Neuronal stem cell (in vitro differentiated cells): ENCODE results near the gene HOXB3.

Experiments
- DNase-seq: peaks from one replicate; pipeline ENCODE4 v3.0.0-alpha.2; 2013; ENCODE audit warnings: low spot score
- H2AFZ ChIP-seq: one replicate; pipeline ENCODE4 v1.6.1; 2013; ENCODE audit warnings: mild to moderate bottlenecking, low read length, inconsistent platforms
- H2AK5ac ChIP-seq: 2 replicates; pipeline ENCODE4 v1.6.1; 2013; ENCODE audit warnings: low read depth, mild to moderate bottlenecking, inconsistent platforms, low read length, moderate library complexity, mixed read lengths
- H2BK120ac ChIP-seq: 2 replicates; pipeline ENCODE4 v1.6.1; 2013; ENCODE audit warnings: low read depth, mild to moderate bottlenecking, inconsistent platforms, low read length, moderate library complexity, mixed read lengths
- H2BK12ac ChIP-seq: one replicate; pipeline ENCODE4 v1.6.1; 2013; ENCODE audit warnings: low read length, inconsistent platforms
- H2BK15ac ChIP-seq: 2 replicates; pipeline ENCODE4 v1.6.1; 2013; ENCODE audit warnings: mild to moderate bottlenecking, low read length, inconsistent platforms, mixed read lengths
- H2BK5ac ChIP-seq: one replicate; pipeline ENCODE4 v1.6.1; 2013; ENCODE audit warnings: inconsistent platforms, mild to moderate bottlenecking, low read length, moderate library complexity
- H3K14ac ChIP-seq: one replicate; pipeline ENCODE4 v1.6.1; 2013; ENCODE audit warnings: low read length, inconsistent platforms
- H3K18ac ChIP-seq: 2 replicates; pipeline ENCODE4 v1.6.1; 2013; ENCODE audit warnings: low read length, inconsistent platforms
- H3K23ac ChIP-seq: 2 replicates; pipeline ENCODE4 v1.6.1; 2013; ENCODE audit warnings: low read depth, mild to moderate bottlenecking, mixed read lengths, low read length, inconsistent platforms; ENCODE audit not compliant: poor library complexity
- H3K27ac ChIP-seq: replicated peaks from 3 replicates; pipeline ENCODE4 v1.5.1; 2013; ENCODE audit warnings: low read length, inconsistent platforms
- H3K27me3 ChIP-seq, 3 experiments: 2 replicates each; pipeline ENCODE4 v1.6.1; 2013; ENCODE audit warnings: low read length in 3 of 3, mild to moderate bottlenecking in 2 of 3, inconsistent platforms in 1 of 3, low read depth in 1 of 3, mixed read lengths in 1 of 3, moderate library complexity in 1 of 3; ENCODE audit not compliant: control insufficient read depth in 3 of 3, insufficient read depth in 3 of 3
- H3K36me3 ChIP-seq, 2 donors: replicated peaks in 1 of 2; 2 replicates each; pipeline ENCODE4 v1.6.1; 2013; ENCODE audit warnings: low read length in 2 of 2; ENCODE audit not compliant: control insufficient read depth in 2 of 2, insufficient read depth in 2 of 2
- H3K4ac ChIP-seq: 2 replicates; pipeline ENCODE4 v1.6.1; 2013; ENCODE audit warnings: inconsistent platforms, mild to moderate bottlenecking, low read length, moderate library complexity
- H3K4me1 ChIP-seq, 2 donors: 1 replicate in 1 of 2; 2 replicates in 1 of 2; pipeline ENCODE4 v1.6.1; 2013; ENCODE audit warnings: low read length in 2 of 2, low read depth in 1 of 2; ENCODE audit not compliant: control insufficient read depth in 2 of 2, insufficient read depth in 1 of 2
- H3K4me2 ChIP-seq: one replicate; pipeline ENCODE4 v1.6.1; 2013; ENCODE audit warnings: mild to moderate bottlenecking, low read length, inconsistent platforms; ENCODE audit not compliant: insufficient read depth, poor library complexity, severe bottlenecking
- H3K4me3 ChIP-seq, 2 donors: 2 replicates each; pipeline ENCODE4 v1.5.1; 2013; ENCODE audit warnings: low read length in 2 of 2, mild to moderate bottlenecking in 2 of 2, inconsistent platforms in 1 of 2, moderate library complexity in 1 of 2
- H3K79me1 ChIP-seq: one replicate; pipeline ENCODE4 v1.6.1; 2013; ENCODE audit warnings: low read depth, mild to moderate bottlenecking, inconsistent platforms, low read length, moderate library complexity
- H3K9ac ChIP-seq: one replicate; pipeline ENCODE4 v1.6.1; 2013; ENCODE audit warnings: mild to moderate bottlenecking, low read depth, low read length, inconsistent platforms; ENCODE audit not compliant: poor library complexity
- H3K9me3 ChIP-seq, 2 donors: replicated peaks in 1 of 2; 2 replicates each; pipeline versions ENCODE3 to v1.6.1; 2013; ENCODE audit warnings: low read length in 2 of 2, mild to moderate bottlenecking in 2 of 2, inconsistent platforms in 1 of 2, low read depth in 1 of 2, mixed read lengths in 1 of 2, moderate library complexity in 1 of 2; ENCODE audit not compliant: control insufficient read depth in 2 of 2, insufficient read depth in 1 of 2
- H4K8ac ChIP-seq: one replicate; pipeline ENCODE4 v1.6.1; 2013; ENCODE audit warnings: low read depth, mild to moderate bottlenecking, inconsistent platforms, low read length, moderate library complexity
- H4K91ac ChIP-seq: one replicate; pipeline ENCODE4 v1.6.1; 2013; ENCODE audit warnings: low read length, low read depth, mild to moderate bottlenecking, inconsistent platforms; ENCODE audit not compliant: poor library complexity
- WGBS, 2 donors: extraction: QIAGEN DNeasy Blood & Tissue Kit; methylation state at CpG; one replicate each; pipeline ENCODE4 v1.1.7; 2013; ENCODE audit warnings: missing lambda C conversion rate in 2 of 2, mixed read lengths in 1 of 2; ENCODE audit not compliant: insufficient read length in 2 of 2, insufficient replicate concordance in 1 of 2; ENCODE audit errors: extremely low coverage in 2 of 2; 5-methylcytosine and 5-hydroxymethylcytosine counted together

HOXB3 gene

DNA sequence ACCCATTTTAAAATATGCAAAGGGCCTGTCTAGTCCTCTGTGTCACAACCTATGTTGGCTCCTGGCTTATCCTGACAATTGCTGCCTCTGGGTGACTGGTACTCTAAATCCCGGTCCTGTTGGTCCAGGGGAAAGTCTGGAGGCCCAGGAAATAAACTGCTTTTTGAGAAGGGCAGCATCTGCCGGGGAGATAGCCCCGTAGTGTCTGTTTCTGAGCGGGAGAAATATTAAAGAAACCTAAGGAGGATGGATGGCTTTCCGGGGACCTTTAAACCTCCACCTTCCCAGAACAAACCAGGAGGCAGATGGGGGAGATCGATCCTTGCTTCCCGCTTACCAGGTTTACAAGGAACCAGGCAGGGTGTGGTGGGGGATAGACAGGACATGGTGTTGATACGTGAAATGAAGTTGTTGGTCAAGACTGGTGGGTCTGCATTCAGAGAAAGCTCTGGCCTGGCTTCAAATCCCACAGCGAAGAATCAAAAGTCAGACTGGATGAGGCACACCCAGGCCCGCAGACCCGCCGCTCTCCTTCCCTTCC lies 48.9 kb downstream of the HOXB3 start:
- H2AFZ ChIP-seq: peak overlapping the region; percentile 91
- DNase-seq: no peak
- H3K23ac ChIP-seq: no peak overlapping the region
- no peaks in the 10 kb centered on the region for H3K36me3 ChIP-seq
- no peak overlapping the region for H2AK5ac ChIP-seq
- peak overlapping the region in 1 of 2 donors; percentile 43 for H3K4me3 ChIP-seq
- H3K4ac ChIP-seq: no peak overlapping the region
- H3K14ac ChIP-seq: no peak overlapping the region
- no peak overlapping the region for H2BK5ac ChIP-seq
- H3K18ac ChIP-seq: no peak overlapping the region
- H3K9me3 ChIP-seq: peaks cover 0 to 2% of the 10 kb centered on the region in 2 donors
- peak overlapping the region; percentile 35 for H3K4me2 ChIP-seq
- H2BK120ac ChIP-seq: no peak overlapping the region
- H4K91ac ChIP-seq: no peak overlapping the region
- H2BK12ac ChIP-seq: no peak overlapping the region
- H3K27ac ChIP-seq: no peak overlapping the region
- H3K79me1 ChIP-seq: no peaks in the 10 kb centered on the region
- no peak overlapping the region for H4K8ac ChIP-seq
- no peaks in the 10 kb centered on the region for H3K4me1 ChIP-seq
- no peak overlapping the region for H3K9ac ChIP-seq
- H3K27me3 ChIP-seq: peaks cover 34 to 71% (median 60%) of the 10 kb centered on the region in 3 experiments
- no CpG with 5 or more reads among the region's 12 CpGs for WGBS, 2 donors
- H2BK15ac ChIP-seq: no peak overlapping the region

DNA sequence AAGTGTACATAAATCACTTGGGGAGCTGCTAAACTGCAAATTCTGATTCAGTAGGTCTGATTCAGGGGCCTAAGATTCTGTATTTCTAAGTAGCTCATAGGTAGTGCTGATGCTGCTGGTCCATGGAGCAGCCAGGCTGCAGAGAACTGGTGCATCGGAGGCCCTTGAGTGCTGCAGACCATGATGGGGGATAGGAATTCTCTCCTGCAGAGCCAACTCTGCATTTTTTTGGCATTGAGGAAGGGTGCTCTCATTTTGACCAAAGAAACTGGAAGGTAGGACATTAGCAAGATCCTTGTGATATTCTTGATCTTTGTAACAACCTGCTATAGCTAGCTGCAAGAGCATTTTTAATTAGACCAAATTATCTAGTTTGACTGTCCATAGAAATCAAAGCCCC lies 49.8 kb downstream of the HOXB3 start:
- Histone ChIP-seq H3K4me2 (no peak overlapping the region), H3K4me1 (no peaks in the 10 kb centered on the region), H3K18ac (no peak overlapping the region), H2BK12ac (no peak overlapping the region), H4K91ac (no peak overlapping the region), H2AK5ac (no peak overlapping the region), H2BK15ac (no peak overlapping the region), H4K8ac (no peak overlapping the region), H3K36me3 (no peaks in the 10 kb centered on the region), H3K27me3 (peaks cover 29 to 65% (median 51%) of the 10 kb centered on the region in 3 experiments), H3K27ac (no peak overlapping the region), H3K4ac (no peak overlapping the region), H3K9ac (no peak overlapping the region), H2BK120ac (no peak overlapping the region), H2BK5ac (no peak overlapping the region), H3K79me1 (no peaks in the 10 kb centered on the region), H3K9me3 (peaks cover 0 to 2% of the 10 kb centered on the region in 2 donors), H3K4me3 (no peak overlapping the region), H3K14ac (no peak overlapping the region), H2AFZ (no peak overlapping the region), H3K23ac (no peak overlapping the region)
- no peak for DNase-seq
- no CpG with 5 or more reads among the region's 1 CpG for WGBS, 2 donors

DNA sequence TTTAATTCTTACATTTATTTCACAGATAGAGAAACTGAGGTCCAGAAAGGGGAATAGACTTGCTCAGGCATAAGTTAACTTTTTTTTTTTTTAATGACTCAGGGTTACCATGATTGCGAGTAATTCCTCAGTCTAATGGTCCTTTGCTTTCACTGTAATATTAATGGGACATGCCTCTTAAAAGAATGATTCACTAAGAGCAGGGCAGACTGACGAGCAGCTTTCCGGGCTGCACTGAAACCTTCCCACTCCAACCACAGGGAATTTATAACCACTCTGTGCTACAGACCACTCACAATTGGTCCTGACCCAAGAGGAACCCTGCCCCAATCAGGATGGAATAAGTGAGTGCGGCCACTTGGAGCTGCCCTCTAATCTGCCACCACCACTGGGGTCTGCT lies 50.9 kb downstream of the HOXB3 start:
- Histone ChIP-seq H3K4me3 (no peak overlapping the region), H2BK5ac (no peak overlapping the region), H4K8ac (no peak overlapping the region), H2BK120ac (no peak overlapping the region), H3K4me2 (no peak overlapping the region), H2AK5ac (no peak overlapping the region), H3K9me3 (peaks cover 0 to 2% of the 10 kb centered on the region in 2 donors), H3K36me3 (no peaks in the 10 kb centered on the region), H3K79me1 (no peaks in the 10 kb centered on the region), H2BK15ac (no peak overlapping the region), H3K27ac (no peak overlapping the region), H3K9ac (no peak overlapping the region), H3K14ac (no peak overlapping the region), H3K4ac (no peak overlapping the region), H3K27me3 (peaks cover 24 to 59% (median 40%) of the 10 kb centered on the region in 3 experiments), H2BK12ac (no peak overlapping the region), H3K23ac (no peak overlapping the region), H3K18ac (no peak overlapping the region), H2AFZ (no peak overlapping the region), H4K91ac (no peak overlapping the region), H3K4me1 (no peaks in the 10 kb centered on the region)
- WGBS, 2 donors: no CpG with 5 or more reads among the region's 4 CpGs
- DNase-seq: no peak

DNA sequence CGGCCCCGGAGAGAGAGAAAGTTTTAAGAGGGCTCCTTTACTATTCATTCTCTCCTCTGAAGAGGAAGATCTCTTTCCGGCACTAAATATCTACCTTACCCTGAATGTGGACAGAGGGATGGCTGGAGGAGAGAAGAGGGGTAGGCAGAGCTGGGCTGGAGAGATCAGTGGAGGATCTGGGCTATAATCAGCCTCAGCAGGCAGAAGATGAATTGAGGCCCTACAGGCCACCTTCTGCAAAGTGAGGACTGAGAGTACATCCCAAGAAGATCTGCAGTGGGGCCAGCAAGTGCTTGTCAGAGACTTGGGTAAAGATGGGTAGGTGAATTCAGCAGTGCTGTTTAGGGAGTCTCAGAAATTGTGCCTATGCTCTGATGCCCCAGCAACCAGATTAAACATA lies 52.7 kb downstream of the HOXB3 start:
- Histone ChIP-seq H3K4ac (no peak overlapping the region), H3K14ac (no peak overlapping the region), H4K91ac (no peak overlapping the region), H3K27me3 (peaks cover 14 to 60% (median 36%) of the 10 kb centered on the region in 3 experiments), H2BK120ac (no peak overlapping the region), H2AFZ (no peak overlapping the region), H3K36me3 (no peaks in the 10 kb centered on the region), H3K23ac (no peak overlapping the region), H3K4me2 (no peak overlapping the region), H3K79me1 (no peaks in the 10 kb centered on the region), H3K27ac (no peak overlapping the region), H4K8ac (no peak overlapping the region), H3K9me3 (peaks cover 0 to 2% of the 10 kb centered on the region in 2 donors), H3K18ac (no peak overlapping the region), H2AK5ac (no peak overlapping the region), H2BK15ac (no peak overlapping the region), H2BK5ac (no peak overlapping the region), H3K4me1 (no peaks in the 10 kb centered on the region), H3K4me3 (no peak overlapping the region), H2BK12ac (no peak overlapping the region), H3K9ac (no peak overlapping the region)
- WGBS, 2 donors: no CpG with 5 or more reads among the region's 3 CpGs
- no peak for DNase-seq
